GM19468 (cell line): Measurements from ENCODE around the gene MLIP.
"Not testable (repeated sequence)": the region's sequence is repeated elsewhere in the genome, so short reads cannot be mapped to it uniquely, and the experiment has no call there.

Experiments
- ATAC-seq: cut with Tn5 transposase; IDR thresholded peaks from one replicate; pipeline ENCODE4 v1.9.1; 2021; ENCODE audit warnings: mild to moderate bottlenecking, moderate library complexity, moderate number of reproducible peaks; ENCODE audit not compliant: unreplicated experiment; ENCODE audit errors: extremely low read depth

MLIP gene

GRCh38 chr6:54206510-54206909, 95.3 kb downstream of the MLIP start:
- no peak for ATAC-seq

GRCh38 chr6:54209983-54210382, 98.7 kb downstream of the MLIP start:
- not testable (repeated sequence) for ATAC-seq

- ATAC-seq, result no peak
These were observed 103.0 kb downstream of the MLIP start for GRCh38 chr6:54214286-54214685.

GRCh38 chr6:54216336-54216735, 105.1 kb downstream of the MLIP start:
- no peak for ATAC-seq

GRCh38 chr6:54217018-54217417, 105.8 kb downstream of the MLIP start:
- no peak for ATAC-seq

GRCh38 chr6:54222217-54222616, 111.0 kb downstream of the MLIP start:
- no peak for ATAC-seq

- no peak for ATAC-seq
These were observed 121.5 kb downstream of the MLIP start for GRCh38 chr6:54232703-54233102.

- no peak for ATAC-seq
These were observed 123.3 kb downstream of the MLIP start for GRCh38 chr6:54234539-54234938.

- ATAC-seq, result no peak
These were observed 125.7 kb downstream of the MLIP start for GRCh38 chr6:54236984-54237383.

- ATAC-seq, result no peak
These were observed 127.2 kb downstream of the MLIP start for GRCh38 chr6:54238396-54238795.

GRCh38 chr6:54243699-54244098, 132.5 kb downstream of the MLIP start:
- no peak for ATAC-seq

- no peak for ATAC-seq
These were observed 133.2 kb downstream of the MLIP start for GRCh38 chr6:54244430-54244829.

- ATAC-seq, result no peak
These were observed 134.0 kb downstream of the MLIP start for GRCh38 chr6:54245265-54245664.

- ATAC-seq, result no peak
These were observed 137.1 kb downstream of the MLIP start for GRCh38 chr6:54248319-54248718.

GRCh38 chr6:54248994-54249393, 137.8 kb downstream of the MLIP start:
- no peak for ATAC-seq

- ATAC-seq, result not testable (repeated sequence)
These were observed 138.6 kb downstream of the MLIP start for GRCh38 chr6:54249812-54250211.

GRCh38 chr6:54252496-54252895, 141.3 kb downstream of the MLIP start:
- no peak for ATAC-seq

- no peak for ATAC-seq
These were observed 141.7 kb downstream of the MLIP start for GRCh38 chr6:54252916-54253315.

GRCh38 chr6:54254886-54255285, 143.6 kb downstream of the MLIP start:
- ATAC-seq, result no peak

- ATAC-seq, result no peak
These were observed 144.6 kb downstream of the MLIP start for GRCh38 chr6:54255886-54256285.

GRCh38 chr6:54260025-54260424, 148.8 kb downstream of the MLIP start:
- ATAC-seq, result no peak

- no peak for ATAC-seq
These were observed 151.3 kb downstream of the MLIP start for GRCh38 chr6:54262499-54262898.

GRCh38 chr6:54262971-54263370, 151.7 kb downstream of the MLIP start:
- no peak for ATAC-seq
